WTC11 (cell line): Measurements from ENCODE around the gene ATXN7L2. TPM values are rescaled to one million over a fixed set of nuclear protein-coding genes. Genes with fewer than 3 reads are reported as not detected.

Source experiments
- ATAC-seq: fragments of 200-7000 bp; cut with Tn5 transposase; 2 replicates; pipeline ENCODE4 v1.10.0; 2021; ENCODE audit warnings: mild to moderate bottlenecking, moderate library complexity
- CTCF ChIA-PET: fragments of 300-600 bp; sonication (Branson Sonifier 250); formaldehyde crosslinking; loops from one replicate; lab custom pipeline; 2021; ENCODE audit warnings: antibody characterized with exemption; lab: Charles Lee
- POLR2A ChIA-PET: fragments of 350-600 bp; sonication (Branson Sonifier 250); formaldehyde crosslinking; loops from one replicate; lab custom pipeline; 2021; ENCODE audit warnings: antibody characterized with exemption; lab: Charles Lee
- DNase-seq: peaks from one replicate; pipeline ENCODE4 v3.0.0; 2021; ENCODE audit warnings: low spot score
- H3K27ac Mint-ChIP-seq: 2 replicates; pipeline ENCODE4 v1.8.0; 2021; ENCODE audit warnings: mixed read lengths
- H3K27me3 Mint-ChIP-seq: 2 replicates; pipeline ENCODE4 v1.8.0; 2021; ENCODE audit warnings: low read depth, mild to moderate bottlenecking, moderate library complexity, mixed read lengths
- H3K36me3 Mint-ChIP-seq: 2 replicates; pipeline ENCODE4 v1.8.0; 2021; ENCODE audit warnings: mixed read lengths
- H3K4me1 Mint-ChIP-seq: 2 replicates; pipeline ENCODE4 v1.8.0; 2022; ENCODE audit warnings: mixed read lengths
- H3K4me3 Mint-ChIP-seq: 2 replicates; pipeline ENCODE4 v1.8.0; 2021; ENCODE audit warnings: mild to moderate bottlenecking, moderate library complexity, mixed read lengths
- H3K9me3 Mint-ChIP-seq: 2 replicates; pipeline ENCODE4 v1.8.0; 2021; ENCODE audit warnings: mixed read lengths
- ATF3 ChIP-seq: sonication (generic); formaldehyde crosslinking; conservative IDR thresholded peaks from 2 replicates; pipeline ENCODE4 v1.8.1; 2022; ENCODE audit warnings: mild to moderate bottlenecking, missing genetic modification reagents
- ATF6 ChIP-seq: sonication (generic); formaldehyde crosslinking; IDR thresholded peaks from 2 replicates; pipeline ENCODE4 v1.8.1; 2023; ENCODE audit warnings: mild to moderate bottlenecking, missing genetic modification reagents
- CREB1 ChIP-seq: sonication (generic); formaldehyde crosslinking; IDR thresholded peaks from 2 replicates; pipeline ENCODE4 v1.8.0; 2023; ENCODE audit warnings: mild to moderate bottlenecking, missing genetic modification reagents
- E2F1 ChIP-seq: sonication (generic); formaldehyde crosslinking; IDR thresholded peaks from 2 replicates; pipeline ENCODE4 v1.8.0; 2022; ENCODE audit warnings: mild to moderate bottlenecking, missing genetic modification reagents
- ESRRA ChIP-seq: sonication (generic); formaldehyde crosslinking; IDR thresholded peaks from 2 replicates; pipeline ENCODE4 v1.8.1; 2022; ENCODE audit warnings: mild to moderate bottlenecking, missing genetic modification reagents, borderline replicate concordance
- NFATC4 ChIP-seq: fragments of 250-450 bp; sonication (Bioruptor Pico); IDR thresholded peaks from 2 replicates; pipeline ENCODE4 v1.9.0; 2021; ENCODE audit warnings: mild to moderate bottlenecking
- NR2C2 ChIP-seq: sonication (generic); formaldehyde crosslinking; IDR thresholded peaks from 2 replicates; pipeline ENCODE4 v1.8.0; 2022; ENCODE audit warnings: mild to moderate bottlenecking, missing genetic modification reagents
- PRRX2 ChIP-seq: fragments of 250-450 bp; sonication (Bioruptor Pico); IDR thresholded peaks from 2 replicates; pipeline ENCODE4 v1.8.0; 2021; ENCODE audit warnings: mild to moderate bottlenecking
- SP1 ChIP-seq: sonication (generic); formaldehyde crosslinking; conservative IDR thresholded peaks from 2 replicates; pipeline ENCODE4 v1.8.1; 2022; ENCODE audit warnings: missing genetic modification reagents
- TEAD1 ChIP-seq: sonication (generic); formaldehyde crosslinking; IDR thresholded peaks from 2 replicates; pipeline ENCODE4 v1.8.0; 2022; ENCODE audit warnings: mild to moderate bottlenecking, missing genetic modification reagents
- ZNF121 ChIP-seq: sonication (generic); formaldehyde crosslinking; IDR thresholded peaks from 2 replicates; pipeline ENCODE4 v1.8.0; 2023; ENCODE audit warnings: missing genetic modification reagents
- ZNF263 ChIP-seq: sonication (generic); formaldehyde crosslinking; IDR thresholded peaks from 2 replicates; pipeline ENCODE4 v1.8.1; 2022; ENCODE audit warnings: low read depth, mild to moderate bottlenecking, moderate library complexity, missing genetic modification reagents
- ZNF317 ChIP-seq: sonication (generic); formaldehyde crosslinking; IDR thresholded peaks from 2 replicates; pipeline ENCODE4 v1.8.1; 2023; ENCODE audit warnings: low read depth, mild to moderate bottlenecking, moderate library complexity, missing genetic modification reagents, borderline replicate concordance
- ZNF671 ChIP-seq: fragments of 250-450 bp; sonication (Bioruptor Pico); IDR thresholded peaks from 2 replicates; pipeline ENCODE4 v1.8.0; 2021; ENCODE audit warnings: mild to moderate bottlenecking
- ZSCAN18 ChIP-seq: fragments of 250-450 bp; sonication (Bioruptor Pico); IDR thresholded peaks from 2 replicates; pipeline ENCODE4 v2.1.2; 2022; ENCODE audit warnings: mild to moderate bottlenecking, moderate library complexity
- total RNA-seq: library from RNA; stranded (reverse); gene quantifications from 3 replicates; pipeline ENCODE4 v1.2.3, GENCODE V29; 2021
- TF ChIP-seq, protein P1 (sequence below): sonication (generic); formaldehyde crosslinking; IDR thresholded peaks from 2 replicates; pipeline ENCODE4 v1.8.0; 2023; ENCODE audit warnings: mild to moderate bottlenecking, missing genetic modification reagents
- TF ChIP-seq, protein P2 (sequence below): sonication (generic); formaldehyde crosslinking; IDR thresholded peaks from 2 replicates; pipeline ENCODE4 v1.8.0; 2023; ENCODE audit warnings: missing genetic modification reagents, mild to moderate bottlenecking, borderline replicate concordance
- TF ChIP-seq, protein P3 (sequence below): fragments of 250-450 bp; sonication (Bioruptor Pico); conservative IDR thresholded peaks from 2 replicates; pipeline ENCODE4 v1.9.0; 2021; ENCODE audit warnings: mild to moderate bottlenecking

ATXN7L2 gene
- total RNA-seq, 1 experiment from 2014 or later: 11.1 TPM

GRCh38 chr1:109501644-109502363 lies 18.1 kb downstream of the ATXN7L2 start (continued):
- TF ChIP-seq, protein P1, sequence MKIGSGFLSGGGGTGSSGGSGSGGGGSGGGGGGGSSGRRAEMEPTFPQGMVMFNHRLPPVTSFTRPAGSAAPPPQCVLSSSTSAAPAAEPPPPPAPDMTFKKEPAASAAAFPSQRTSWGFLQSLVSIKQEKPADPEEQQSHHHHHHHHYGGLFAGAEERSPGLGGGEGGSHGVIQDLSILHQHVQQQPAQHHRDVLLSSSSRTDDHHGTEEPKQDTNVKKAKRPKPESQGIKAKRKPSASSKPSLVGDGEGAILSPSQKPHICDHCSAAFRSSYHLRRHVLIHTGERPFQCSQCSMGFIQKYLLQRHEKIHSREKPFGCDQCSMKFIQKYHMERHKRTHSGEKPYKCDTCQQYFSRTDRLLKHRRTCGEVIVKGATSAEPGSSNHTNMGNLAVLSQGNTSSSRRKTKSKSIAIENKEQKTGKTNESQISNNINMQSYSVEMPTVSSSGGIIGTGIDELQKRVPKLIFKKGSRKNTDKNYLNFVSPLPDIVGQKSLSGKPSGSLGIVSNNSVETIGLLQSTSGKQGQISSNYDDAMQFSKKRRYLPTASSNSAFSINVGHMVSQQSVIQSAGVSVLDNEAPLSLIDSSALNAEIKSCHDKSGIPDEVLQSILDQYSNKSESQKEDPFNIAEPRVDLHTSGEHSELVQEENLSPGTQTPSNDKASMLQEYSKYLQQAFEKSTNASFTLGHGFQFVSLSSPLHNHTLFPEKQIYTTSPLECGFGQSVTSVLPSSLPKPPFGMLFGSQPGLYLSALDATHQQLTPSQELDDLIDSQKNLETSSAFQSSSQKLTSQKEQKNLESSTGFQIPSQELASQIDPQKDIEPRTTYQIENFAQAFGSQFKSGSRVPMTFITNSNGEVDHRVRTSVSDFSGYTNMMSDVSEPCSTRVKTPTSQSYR (CRISPR knock-in tag): no peak
- TF ChIP-seq SP1 (CRISPR knock-in tag): no peak
- no peak for TF ChIP-seq ZNF263
- TF ChIP-seq ZNF317: no peak
- TF ChIP-seq, all 79 proteins: peak for 0

DNA sequence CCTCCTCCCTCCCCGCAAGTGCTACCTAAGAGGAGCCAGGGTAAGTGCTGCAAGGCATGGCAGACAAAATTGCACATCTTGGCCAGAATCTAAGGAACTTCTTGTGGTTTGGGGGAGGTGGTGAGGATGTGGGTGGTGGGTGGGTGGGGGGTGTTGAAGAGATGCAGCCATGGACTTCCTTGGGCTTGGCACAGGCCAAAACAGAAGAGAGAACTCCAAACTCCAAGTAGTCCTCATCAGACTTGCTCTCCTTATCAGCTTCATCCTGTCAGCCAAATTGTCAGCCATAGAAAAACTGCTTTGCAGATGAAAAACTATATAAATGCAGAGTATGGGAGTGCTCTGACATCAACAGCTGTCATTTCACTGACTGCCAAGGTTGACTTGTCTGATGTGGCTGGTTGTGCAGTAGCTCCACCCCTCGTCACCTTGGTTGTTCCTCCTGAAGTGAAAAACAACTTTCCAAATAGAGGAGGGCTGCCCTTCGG lies 18.7 kb downstream of the ATXN7L2 start:
- H3K27me3 Mint-ChIP-seq: peaks cover 8% of the 10 kb centered on the region
- H3K4me1 Mint-ChIP-seq: peaks cover 27% of the 10 kb centered on the region
- no peak for ATAC-seq
- H3K36me3 Mint-ChIP-seq: no peaks in the 10 kb centered on the region
- TF ChIP-seq NR2C2 (CRISPR knock-in tag) (no peak), PRRX2 (CRISPR knock-in tag) (no peak), TEAD1 (CRISPR knock-in tag) (no peak), CREB1 (CRISPR knock-in tag) (no peak), ZNF671 (no peak)
- ChIA-PET CTCF (interaction anchor here (0.8 to 2.1 kb wide), 4 partner anchors 8 to 44 kb away, joined by 3 to 13 read pairs (median 4); partner anchors contain the start of gene CYB561D1), POLR2A (no interaction called here)
- DNase-seq: no peak
- H3K27ac Mint-ChIP-seq: no peak overlapping the region
- no peaks in the 10 kb centered on the region for H3K9me3 Mint-ChIP-seq
- no peak overlapping the region for H3K4me3 Mint-ChIP-seq

DNA sequence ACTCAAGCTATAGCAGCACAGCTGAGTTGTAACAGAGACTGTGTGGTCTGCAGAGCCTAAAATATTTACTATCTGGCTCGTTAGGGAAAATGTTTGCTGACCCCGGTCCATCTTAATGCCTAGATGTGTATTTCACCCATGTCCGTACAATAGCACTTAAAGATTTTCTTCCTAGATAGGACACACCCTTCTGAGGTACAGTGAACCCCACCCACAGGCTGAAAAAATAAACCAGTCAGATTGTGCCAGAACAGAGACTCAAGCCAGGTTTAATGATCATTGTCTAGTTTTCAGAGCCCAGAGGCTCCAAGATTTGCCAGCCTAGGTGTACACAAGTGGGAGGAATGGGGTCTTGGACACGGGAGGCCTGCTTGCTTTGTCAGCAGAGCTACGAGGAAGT lies 20.2 kb downstream of the ATXN7L2 start:
- CTCF ChIA-PET: interaction anchor here (1.1 to 7.6 kb wide), 5 partner anchors 10 to 126 kb away, joined by 3 to 128 read pairs (median 9); partner anchors contain the start of gene CYB561D1
- no peak overlapping the region for H3K4me3 Mint-ChIP-seq
- no peaks in the 10 kb centered on the region for H3K36me3 Mint-ChIP-seq
- POLR2A ChIA-PET: no interaction called here
- DNase-seq (no peak), ATAC-seq (no peak)
- H3K27me3 Mint-ChIP-seq: peaks cover 23% of the 10 kb centered on the region
- no peaks in the 10 kb centered on the region for H3K9me3 Mint-ChIP-seq
- no peak overlapping the region for H3K27ac Mint-ChIP-seq
- peaks cover 18% of the 10 kb centered on the region for H3K4me1 Mint-ChIP-seq
- TF ChIP-seq ZNF121 (CRISPR knock-in tag) (no peak), ATF3 (CRISPR knock-in tag) (no peak), E2F1 (CRISPR knock-in tag) (no peak), NFATC4 (CRISPR knock-in tag) (no peak), ATF6 (no peak), SP1 (CRISPR knock-in tag) (no peak), ZNF263 (no peak), ZSCAN18 (CRISPR knock-in tag) (no peak), ZNF671 (no peak), ESRRA (CRISPR knock-in tag) (no peak)
- TF ChIP-seq, protein P2, sequence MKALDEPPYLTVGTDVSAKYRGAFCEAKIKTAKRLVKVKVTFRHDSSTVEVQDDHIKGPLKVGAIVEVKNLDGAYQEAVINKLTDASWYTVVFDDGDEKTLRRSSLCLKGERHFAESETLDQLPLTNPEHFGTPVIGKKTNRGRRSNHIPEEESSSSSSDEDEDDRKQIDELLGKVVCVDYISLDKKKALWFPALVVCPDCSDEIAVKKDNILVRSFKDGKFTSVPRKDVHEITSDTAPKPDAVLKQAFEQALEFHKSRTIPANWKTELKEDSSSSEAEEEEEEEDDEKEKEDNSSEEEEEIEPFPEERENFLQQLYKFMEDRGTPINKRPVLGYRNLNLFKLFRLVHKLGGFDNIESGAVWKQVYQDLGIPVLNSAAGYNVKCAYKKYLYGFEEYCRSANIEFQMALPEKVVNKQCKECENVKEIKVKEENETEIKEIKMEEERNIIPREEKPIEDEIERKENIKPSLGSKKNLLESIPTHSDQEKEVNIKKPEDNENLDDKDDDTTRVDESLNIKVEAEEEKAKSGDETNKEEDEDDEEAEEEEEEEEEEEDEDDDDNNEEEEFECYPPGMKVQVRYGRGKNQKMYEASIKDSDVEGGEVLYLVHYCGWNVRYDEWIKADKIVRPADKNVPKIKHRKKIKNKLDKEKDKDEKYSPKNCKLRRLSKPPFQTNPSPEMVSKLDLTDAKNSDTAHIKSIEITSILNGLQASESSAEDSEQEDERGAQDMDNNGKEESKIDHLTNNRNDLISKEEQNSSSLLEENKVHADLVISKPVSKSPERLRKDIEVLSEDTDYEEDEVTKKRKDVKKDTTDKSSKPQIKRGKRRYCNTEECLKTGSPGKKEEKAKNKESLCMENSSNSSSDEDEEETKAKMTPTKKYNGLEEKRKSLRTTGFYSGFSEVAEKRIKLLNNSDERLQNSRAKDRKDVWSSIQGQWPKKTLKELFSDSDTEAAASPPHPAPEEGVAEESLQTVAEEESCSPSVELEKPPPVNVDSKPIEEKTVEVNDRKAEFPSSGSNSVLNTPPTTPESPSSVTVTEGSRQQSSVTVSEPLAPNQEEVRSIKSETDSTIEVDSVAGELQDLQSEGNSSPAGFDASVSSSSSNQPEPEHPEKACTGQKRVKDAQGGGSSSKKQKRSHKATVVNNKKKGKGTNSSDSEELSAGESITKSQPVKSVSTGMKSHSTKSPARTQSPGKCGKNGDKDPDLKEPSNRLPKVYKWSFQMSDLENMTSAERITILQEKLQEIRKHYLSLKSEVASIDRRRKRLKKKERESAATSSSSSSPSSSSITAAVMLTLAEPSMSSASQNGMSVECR (CRISPR knock-in tag): no peak
- TF ChIP-seq, protein P3, sequence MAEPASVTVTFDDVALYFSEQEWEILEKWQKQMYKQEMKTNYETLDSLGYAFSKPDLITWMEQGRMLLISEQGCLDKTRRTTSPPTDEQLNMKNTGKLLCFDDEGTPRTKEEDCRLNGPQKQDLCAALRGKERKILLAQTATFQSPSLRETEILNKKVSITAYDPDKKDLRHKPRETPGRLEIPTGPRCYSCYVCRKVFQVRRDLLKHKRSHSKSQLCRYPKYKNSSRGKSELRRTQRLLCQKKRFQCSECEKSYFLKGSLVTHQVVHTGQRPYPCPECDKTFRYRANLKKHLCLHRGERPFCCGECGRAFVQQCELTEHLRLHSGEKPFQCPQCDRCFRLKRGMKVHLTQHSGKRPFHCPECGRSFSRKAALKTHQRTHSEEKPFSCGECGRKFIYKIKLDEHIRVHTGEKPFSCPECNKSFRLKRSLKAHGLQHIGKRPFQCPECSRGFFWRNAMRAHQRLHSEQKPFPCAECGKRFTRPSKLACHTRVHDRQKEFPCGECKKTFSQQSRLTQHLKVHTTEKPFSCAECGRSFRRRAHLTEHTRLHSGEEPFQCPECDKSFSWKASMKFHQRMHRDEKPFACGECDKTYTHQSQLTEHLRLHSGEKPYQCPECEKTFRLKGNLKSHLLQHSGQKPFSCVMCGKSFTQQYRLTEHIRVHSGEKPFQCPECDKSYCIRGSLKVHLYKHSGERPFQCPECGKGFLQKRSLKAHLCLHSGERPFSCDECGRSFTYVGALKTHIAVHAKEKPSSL (CRISPR knock-in tag): no peak
